C4-2B (cell line): ENCODE results near the gene CNRIP1.

Experiments used
- H3K27ac ChIP-seq: fragments of 450-650 bp; 2 replicates; pipeline ENCODE4 v1.5.1; 2017
- ZFX ChIP-seq: fragments of 450-650 bp; IDR thresholded peaks from 2 replicates; pipeline ENCODE4 v1.6.1; 2017
- TF ChIP-seq, protein P1 (sequence below): fragments of 450-650 bp; conservative IDR thresholded peaks from 2 replicates; pipeline ENCODE4 v1.5.1; 2017; ENCODE audit warnings: mild to moderate bottlenecking

CNRIP1 gene

DNA sequence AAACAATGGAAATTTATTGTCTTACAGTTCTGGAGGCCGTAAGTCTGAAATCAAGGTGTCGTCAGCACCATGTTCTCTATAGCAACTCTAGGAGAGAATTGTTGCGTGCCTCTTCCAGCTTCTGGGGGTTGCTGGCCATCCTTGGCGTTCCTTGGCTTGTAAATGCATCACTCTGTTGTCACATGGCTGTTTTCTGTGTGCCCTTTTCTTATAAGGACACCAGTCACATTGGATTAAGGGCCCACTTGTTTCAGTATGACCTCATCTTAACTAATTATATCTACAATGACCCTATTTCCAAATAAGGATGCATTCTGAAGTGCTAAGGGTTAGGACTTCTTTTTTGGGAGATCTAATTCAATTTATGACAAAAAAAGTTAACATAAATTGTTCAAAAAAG, 44.0 kb upstream of the CNRIP1 start:
- H3K27ac ChIP-seq, result no peak overlapping the region
- TF ChIP-seq, protein P1, sequence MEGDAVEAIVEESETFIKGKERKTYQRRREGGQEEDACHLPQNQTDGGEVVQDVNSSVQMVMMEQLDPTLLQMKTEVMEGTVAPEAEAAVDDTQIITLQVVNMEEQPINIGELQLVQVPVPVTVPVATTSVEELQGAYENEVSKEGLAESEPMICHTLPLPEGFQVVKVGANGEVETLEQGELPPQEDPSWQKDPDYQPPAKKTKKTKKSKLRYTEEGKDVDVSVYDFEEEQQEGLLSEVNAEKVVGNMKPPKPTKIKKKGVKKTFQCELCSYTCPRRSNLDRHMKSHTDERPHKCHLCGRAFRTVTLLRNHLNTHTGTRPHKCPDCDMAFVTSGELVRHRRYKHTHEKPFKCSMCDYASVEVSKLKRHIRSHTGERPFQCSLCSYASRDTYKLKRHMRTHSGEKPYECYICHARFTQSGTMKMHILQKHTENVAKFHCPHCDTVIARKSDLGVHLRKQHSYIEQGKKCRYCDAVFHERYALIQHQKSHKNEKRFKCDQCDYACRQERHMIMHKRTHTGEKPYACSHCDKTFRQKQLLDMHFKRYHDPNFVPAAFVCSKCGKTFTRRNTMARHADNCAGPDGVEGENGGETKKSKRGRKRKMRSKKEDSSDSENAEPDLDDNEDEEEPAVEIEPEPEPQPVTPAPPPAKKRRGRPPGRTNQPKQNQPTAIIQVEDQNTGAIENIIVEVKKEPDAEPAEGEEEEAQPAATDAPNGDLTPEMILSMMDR, result no peak
- no peak for TF ChIP-seq ZFX

DNA sequence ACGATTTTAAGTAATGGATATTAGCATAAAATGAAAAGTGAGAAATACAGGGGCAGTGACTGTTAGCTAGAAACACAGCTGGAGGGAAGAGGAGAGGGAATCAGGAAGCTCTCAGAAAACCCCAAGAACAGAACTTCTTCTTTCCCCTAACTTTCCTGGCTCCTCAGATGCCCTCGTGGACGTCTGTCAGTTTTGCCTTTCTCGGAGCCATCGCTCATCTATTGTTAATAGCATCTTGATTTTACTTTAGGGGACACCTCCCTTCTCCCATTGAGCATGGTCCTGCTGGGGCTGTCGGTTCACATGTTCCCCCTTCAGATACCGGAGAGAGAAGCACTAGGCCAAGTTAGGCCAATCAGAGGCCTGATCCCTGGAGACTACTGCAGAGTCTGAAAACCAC, 43.0 kb upstream of the CNRIP1 start:
- TF ChIP-seq ZFX, result no peak
- TF ChIP-seq, protein P1, result no peak
- H3K27ac ChIP-seq, result no peak overlapping the region

DNA sequence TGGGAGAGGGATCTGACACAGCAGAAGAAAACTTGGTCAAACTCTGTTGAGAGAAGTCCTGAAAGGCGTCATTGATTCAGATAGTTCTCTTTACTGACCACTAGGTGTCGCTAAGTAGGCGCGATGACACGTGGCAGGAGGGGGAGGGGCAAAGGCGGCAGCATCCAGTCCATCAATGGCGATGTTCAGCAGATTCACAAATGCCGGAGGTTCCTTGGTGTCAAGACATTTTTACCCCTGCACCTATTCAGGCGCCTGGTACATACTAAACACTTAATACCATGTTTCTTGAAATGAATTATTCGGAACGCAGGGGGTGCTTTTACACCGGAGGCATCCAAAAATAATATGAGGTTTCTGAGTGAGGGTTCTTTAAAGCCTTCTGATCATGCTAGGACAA, 42.3 kb upstream of the CNRIP1 start:
- H3K27ac ChIP-seq, result no peak overlapping the region
- TF ChIP-seq, protein P1, result peak; percentile 67
- no peak for TF ChIP-seq ZFX

DNA sequence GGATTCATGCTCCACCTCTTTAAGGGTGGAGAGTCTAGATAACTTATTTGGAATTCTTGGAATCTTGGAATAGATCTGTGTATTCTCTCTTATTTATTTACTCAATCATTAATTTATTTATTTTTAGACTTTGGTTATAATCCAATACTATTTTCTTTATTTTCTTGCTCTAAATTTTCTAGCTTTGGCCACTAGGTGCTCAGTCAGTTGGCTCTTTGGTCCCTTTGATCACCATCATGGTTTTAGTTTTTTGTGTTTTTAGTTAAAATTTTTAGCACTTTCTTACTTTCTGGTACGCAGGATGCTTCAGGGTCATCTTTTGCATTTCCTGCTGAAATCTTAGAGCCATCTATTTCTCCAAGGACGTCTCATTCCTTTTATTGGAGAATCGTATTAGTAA, 40.1 kb upstream of the CNRIP1 start:
- TF ChIP-seq ZFX, result no peak
- TF ChIP-seq, protein P1, result peak; percentile 23

DNA sequence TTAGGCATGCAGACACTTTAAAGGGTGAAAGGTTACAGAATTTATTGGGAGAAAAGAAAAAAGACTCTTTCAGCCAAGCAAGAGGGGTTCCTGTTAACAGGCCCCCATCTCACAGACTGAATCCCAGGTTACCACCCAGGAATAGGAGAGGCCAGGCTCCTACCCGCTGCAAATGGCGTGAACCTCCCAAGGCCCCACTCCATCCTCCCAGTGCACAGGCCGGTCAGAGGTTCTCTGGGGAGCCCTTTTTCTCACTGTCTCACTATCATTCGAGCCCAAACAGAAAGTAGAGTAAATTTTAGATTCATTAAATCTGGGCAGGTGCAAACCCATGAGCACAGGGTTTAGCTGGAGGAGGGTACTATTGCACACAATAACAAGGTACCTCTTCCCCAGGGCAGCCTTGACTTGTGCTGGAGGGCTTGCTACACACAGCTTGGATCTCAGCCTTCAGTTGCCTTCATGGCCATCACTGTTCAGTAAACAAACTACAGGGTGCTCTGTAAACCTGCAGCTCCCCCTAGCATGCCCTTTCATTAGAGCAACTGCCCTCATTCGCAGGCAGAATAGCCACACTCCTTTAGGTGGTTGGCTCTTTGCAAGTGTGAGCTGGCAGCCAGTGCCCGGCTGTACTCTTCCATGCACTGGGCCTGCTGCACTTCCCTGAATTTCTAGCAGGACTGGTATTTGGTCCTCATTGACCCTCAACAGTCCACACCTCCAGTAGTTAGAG, 38.0 kb upstream of the CNRIP1 start:
- H3K27ac ChIP-seq, result no peak overlapping the region
- no peak for TF ChIP-seq ZFX
- TF ChIP-seq, protein P1, result peak; percentile 30

More for the DNA sequence above, 40.1 kb upstream of the CNRIP1 start:
- H3K27ac ChIP-seq, result no peak overlapping the region

DNA sequence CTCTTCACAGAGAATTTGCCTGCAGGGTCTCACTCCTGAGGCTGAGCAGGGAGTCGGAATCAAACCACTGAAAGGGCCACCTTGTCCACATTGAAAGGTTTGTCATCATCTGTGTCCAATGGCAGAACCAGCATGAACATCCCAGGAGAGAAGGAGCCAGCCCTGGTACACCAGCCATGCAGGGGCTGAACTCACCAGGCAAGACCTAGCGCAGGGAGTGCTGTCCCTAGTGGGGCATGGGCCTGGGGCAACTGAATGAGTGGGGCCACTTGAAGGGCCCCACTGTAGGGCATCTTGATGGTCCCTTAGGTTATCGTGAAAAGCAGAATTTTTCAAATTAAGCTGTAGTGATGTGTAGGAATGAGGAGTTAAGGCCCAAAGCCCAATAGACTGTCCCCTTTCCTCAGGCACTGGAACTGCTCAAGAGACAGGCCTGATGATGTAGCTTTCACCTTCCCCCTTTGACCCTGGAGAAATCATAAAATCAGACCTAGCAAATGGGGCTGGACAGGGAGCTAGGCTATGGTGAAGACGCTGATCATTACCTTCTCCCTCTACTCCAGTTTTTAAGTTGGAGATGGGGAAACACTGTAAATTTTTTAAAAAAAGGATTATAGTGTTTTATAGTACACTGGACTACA, 37.0 kb upstream of the CNRIP1 start:
- no peak for TF ChIP-seq ZFX
- TF ChIP-seq, protein P1, result no peak
- no peak overlapping the region for H3K27ac ChIP-seq

DNA sequence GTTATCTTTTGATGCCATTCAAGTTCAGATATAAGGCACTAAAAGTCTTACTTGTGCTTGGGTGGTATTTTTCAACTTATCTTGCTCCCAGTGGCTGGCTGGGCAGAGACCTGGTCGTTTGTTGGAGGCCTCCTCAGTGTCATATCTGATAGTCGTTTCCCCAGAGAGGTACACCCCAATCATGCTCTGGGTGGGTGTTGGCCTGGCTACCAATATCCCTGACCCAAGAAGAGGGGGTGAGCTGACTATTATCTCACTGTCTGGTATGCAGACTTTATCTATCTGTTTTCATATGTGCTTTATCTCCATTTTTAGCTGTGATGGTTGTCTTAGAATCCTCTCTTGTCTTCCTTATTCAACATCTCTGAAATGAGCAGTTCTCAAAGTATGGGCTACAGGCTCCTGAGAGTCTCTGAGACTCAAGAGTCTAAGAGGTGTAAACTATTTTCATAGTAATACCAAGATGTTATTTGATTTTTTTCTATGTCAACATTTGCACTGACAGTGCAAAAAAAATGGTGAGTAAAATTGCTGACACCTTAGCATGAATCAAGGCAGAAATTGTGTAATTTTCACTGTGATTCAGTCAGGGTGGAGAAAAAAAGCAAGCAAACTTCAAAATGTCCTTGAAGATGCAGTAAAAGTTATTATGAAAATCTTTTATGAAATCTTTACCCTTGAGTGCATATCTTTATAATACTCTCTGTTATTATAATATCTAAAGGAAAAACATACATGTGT, 33.1 kb upstream of the CNRIP1 start:
- no peak overlapping the region for H3K27ac ChIP-seq

More for the DNA sequence above, 33.1 kb upstream of the CNRIP1 start:
- TF ChIP-seq, protein P1, result no peak
- no peak for TF ChIP-seq ZFX
